GM12801 (cell line): ENCODE results near the gene TSPOAP1.

Experiments
- CTCF ChIP-seq: IDR thresholded peaks from one replicate; pipeline ENCODE4 v1.5.1; 2011; ENCODE audit warnings: control low read depth; ENCODE audit not compliant: insufficient read length; ENCODE audit errors: extremely low read depth

Gene TSPOAP1

GRCh38 chr17:58308985-58309917, 19.3 kb downstream of the TSPOAP1 start:
- no peak for TF ChIP-seq CTCF

- TF ChIP-seq CTCF, result no peak
These were observed 20.2 kb downstream of the TSPOAP1 start for GRCh38 chr17:58308173-58308984.

GRCh38 chr17:58307468-58308172, 21.0 kb downstream of the TSPOAP1 start:
- TF ChIP-seq CTCF, result no peak

GRCh38 chr17:58306131-58306951, 22.3 kb downstream of the TSPOAP1 start:
- no peak for TF ChIP-seq CTCF

GRCh38 chr17:58305626-58306025, 23.0 kb downstream of the TSPOAP1 start:
- no peak for TF ChIP-seq CTCF

- TF ChIP-seq CTCF, result no peak
These were observed 23.7 kb downstream of the TSPOAP1 start for GRCh38 chr17:58304750-58305486.
